ENCODE results near the gene OSBPL3. TPM values are rescaled to one million over a fixed set of nuclear protein-coding genes. Genes with fewer than 3 reads are reported as not detected.
"Not testable (repeated sequence)": the region's sequence is repeated elsewhere in the genome, so short reads cannot be mapped to it uniquely, and the experiment has no call there.

Gene OSBPL3
- total and polyA plus RNA-seq, 2 experiments from 2014 or later = 21.8 to 25.8 TPM

- Histone ChIP-seq H3K4me2 (ENCODE audit: unreplicated experiment) (no peak overlapping the region), H3K27ac (no peak overlapping the region), H3K9me3 (ENCODE audit: low read depth) (no peaks in the 10 kb centered on the region), H2AFZ (no peak overlapping the region), H3K9me2 (ENCODE audit: insufficient read depth) (no peaks in the 10 kb centered on the region), H3K27me3 (replicated peaks; ENCODE audit: insufficient read depth) (no peaks in the 10 kb centered on the region), H3K79me2 (ENCODE audit: insufficient read depth) (peaks cover 95% of the 10 kb centered on the region), H3F3A (ENCODE audit: insufficient read depth) (peaks cover 34% of the 10 kb centered on the region), H3K4me3 (no peak overlapping the region), H3K36me3 (ENCODE audit: low read depth) (no peaks in the 10 kb centered on the region), H3K9ac (no peak overlapping the region), H4K20me1 (ENCODE audit: insufficient read depth) (0 out of 2 replicates have a peak, but pooled peaks cover 5% of the 10 kb centered on the region), H3K4me1 (ENCODE audit: insufficient read depth) (peaks cover 43% of the 10 kb centered on the region)
- TF ChIP-seq EZH2 (IDR thresholded peaks at IDR 0.05; ENCODE audit: insufficient read depth, poor library complexity, severe bottlenecking) = no peak
- TF ChIP-seq EZH2phosphoT487 (IDR thresholded peaks at IDR 0.05; ENCODE audit: insufficient read depth, low read depth) = no peak
- 85 to 88% methylated on average over 4 of the region's 4 CpGs for WGBS, 2 experiments (ENCODE audit: low coverage in 1 of 2, low lambda C conversion rate in 2 of 2, missing lambda C conversion rate in 2 of 2)
- no peak for DNase-seq
- in situ Hi-C loops (cut with MboI) = no loop called here
These were observed 71.3 kb downstream of the OSBPL3 start for GRCh38 chr7:24908727-24909126.

GRCh38 chr7:24908166-24908565 is 71.8 kb downstream of the OSBPL3 start:
- Histone ChIP-seq H3K4me3 (peak overlapping the region; percentile 29), H2AFZ (no peak overlapping the region), H3K9ac (no peak overlapping the region), H3K9me2 (ENCODE audit: insufficient read depth) (no peaks in the 10 kb centered on the region), H3F3A (ENCODE audit: insufficient read depth) (peaks cover 34% of the 10 kb centered on the region), H3K4me2 (ENCODE audit: unreplicated experiment) (peak overlapping the region; percentile 49), H3K36me3 (ENCODE audit: low read depth) (no peaks in the 10 kb centered on the region), H3K27ac (no peak overlapping the region), H3K9me3 (ENCODE audit: low read depth) (no peaks in the 10 kb centered on the region), H3K4me1 (ENCODE audit: insufficient read depth) (peaks cover 43% of the 10 kb centered on the region), H3K27me3 (replicated peaks; ENCODE audit: insufficient read depth) (no peaks in the 10 kb centered on the region), H4K20me1 (ENCODE audit: insufficient read depth) (0 out of 2 replicates have a peak, but pooled peaks cover 2% of the 10 kb centered on the region), H3K79me2 (ENCODE audit: insufficient read depth) (peaks cover 95% of the 10 kb centered on the region)
- TF ChIP-seq EZH2phosphoT487 (IDR thresholded peaks at IDR 0.05; ENCODE audit: insufficient read depth, low read depth) (no peak), EZH2 (IDR thresholded peaks at IDR 0.05; ENCODE audit: insufficient read depth, poor library complexity, severe bottlenecking) (no peak)
- in situ Hi-C loops (cut with MboI) = no loop called here
- WGBS, 2 experiments (ENCODE audit: low coverage in 1 of 2, low lambda C conversion rate in 2 of 2, missing lambda C conversion rate in 2 of 2) = 96 to 98% methylated on average over 3 of the region's 3 CpGs
- DNase-seq = no peak

DNA sequence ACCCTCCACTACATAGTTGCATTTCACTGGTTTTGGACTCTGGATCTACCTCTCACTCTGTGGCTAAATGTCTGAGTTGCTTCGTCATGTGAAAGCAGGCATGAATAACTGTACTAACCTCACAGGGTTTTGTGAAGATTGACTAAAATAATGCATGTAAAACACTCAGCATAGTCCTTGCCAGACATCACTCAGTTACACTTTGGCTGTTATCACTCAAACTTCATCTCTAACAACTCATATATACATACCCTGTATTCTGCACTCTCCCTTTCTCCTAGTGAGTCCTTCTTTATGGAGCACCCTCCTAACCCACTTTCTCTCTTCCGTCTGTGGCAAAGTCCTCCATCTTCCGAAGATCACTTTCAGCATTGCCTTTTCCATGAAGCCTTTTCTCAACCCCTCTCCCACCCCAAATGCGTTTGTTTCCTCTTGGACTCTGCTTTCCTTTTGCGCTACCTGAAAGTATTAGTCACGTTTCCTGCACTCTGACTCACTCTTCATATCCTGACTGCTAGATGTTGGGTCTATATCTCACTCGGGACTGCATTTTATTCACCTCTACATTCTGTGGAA is 72.6 kb downstream of the OSBPL3 start:
- Histone ChIP-seq H3K4me3 (peak overlapping the region; percentile 29), H3K4me1 (ENCODE audit: insufficient read depth) (peaks cover 43% of the 10 kb centered on the region), H3K36me3 (ENCODE audit: low read depth) (no peaks in the 10 kb centered on the region), H3K27ac (no peak overlapping the region), H3K9me2 (ENCODE audit: insufficient read depth) (no peaks in the 10 kb centered on the region), H3F3A (ENCODE audit: insufficient read depth) (peaks cover 34% of the 10 kb centered on the region), H3K9me3 (ENCODE audit: low read depth) (no peaks in the 10 kb centered on the region), H3K9ac (no peak overlapping the region), H3K27me3 (replicated peaks; ENCODE audit: insufficient read depth) (no peaks in the 10 kb centered on the region), H4K20me1 (ENCODE audit: insufficient read depth) (no peaks in the 10 kb centered on the region), H3K4me2 (ENCODE audit: unreplicated experiment) (peak overlapping the region; percentile 49), H3K79me2 (ENCODE audit: insufficient read depth) (peaks cover 95% of the 10 kb centered on the region), H2AFZ (no peak overlapping the region)
- in situ Hi-C loops (cut with MboI) = no loop called here
- no peak for TF ChIP-seq EZH2 (IDR thresholded peaks at IDR 0.05; ENCODE audit: insufficient read depth, poor library complexity, severe bottlenecking)
- TF ChIP-seq EZH2phosphoT487 (IDR thresholded peaks at IDR 0.05; ENCODE audit: insufficient read depth, low read depth) = no peak
- 49 to 53% methylated on average over 7 of the region's 7 CpGs for WGBS, 2 experiments (ENCODE audit: low coverage in 1 of 2, low lambda C conversion rate in 2 of 2, missing lambda C conversion rate in 2 of 2)
- peak; percentile 63 for DNase-seq

DNA sequence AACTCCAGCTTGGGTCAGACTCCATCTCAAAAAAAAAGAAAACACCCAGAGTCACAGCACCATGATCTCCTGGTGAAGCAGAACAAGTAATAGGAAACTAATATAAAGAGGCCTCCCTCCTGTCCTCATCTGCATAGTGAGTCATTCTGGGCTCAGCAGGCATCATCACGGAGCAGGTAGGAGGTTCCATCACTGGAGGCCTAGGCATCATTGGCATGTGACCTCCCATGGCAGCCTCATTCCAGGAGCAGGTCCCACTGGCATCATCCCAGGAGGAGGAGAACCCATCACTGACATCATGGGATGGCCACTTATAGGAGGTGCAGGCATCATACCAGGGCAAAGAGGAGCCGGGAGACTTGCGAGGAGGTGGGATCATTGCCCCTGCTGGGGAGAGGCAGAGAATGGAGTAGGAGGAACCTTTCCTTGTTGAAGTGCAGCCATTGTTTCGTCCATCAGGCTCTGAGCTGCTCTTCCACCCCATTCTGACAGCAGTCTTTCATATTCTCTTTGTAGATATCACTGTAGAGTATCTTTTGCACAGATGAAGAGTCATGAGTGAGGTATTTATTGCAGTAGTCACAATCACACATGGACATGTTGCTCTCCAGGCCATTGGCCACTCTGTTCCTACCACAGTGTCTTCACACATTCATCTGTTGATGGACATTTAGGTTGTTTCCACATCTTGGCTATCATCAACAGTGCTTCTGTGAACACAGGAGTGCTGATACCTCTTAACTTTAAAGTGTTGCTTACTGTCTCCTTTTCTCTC is 73.8 kb downstream of the OSBPL3 start:
- in situ Hi-C loops (cut with MboI) = no loop called here
- Histone ChIP-seq H3K4me3 (no peak overlapping the region), H4K20me1 (ENCODE audit: insufficient read depth) (no peaks in the 10 kb centered on the region), H3K4me1 (ENCODE audit: insufficient read depth) (peaks cover 43% of the 10 kb centered on the region), H3K36me3 (ENCODE audit: low read depth) (no peaks in the 10 kb centered on the region), H2AFZ (no peak overlapping the region), H3F3A (ENCODE audit: insufficient read depth) (peaks cover 39% of the 10 kb centered on the region), H3K79me2 (ENCODE audit: insufficient read depth) (peaks cover 95% of the 10 kb centered on the region), H3K4me2 (ENCODE audit: unreplicated experiment) (no peak overlapping the region), H3K27ac (no peak overlapping the region), H3K9me2 (ENCODE audit: insufficient read depth) (no peaks in the 10 kb centered on the region), H3K9me3 (ENCODE audit: low read depth) (no peaks in the 10 kb centered on the region), H3K9ac (no peak overlapping the region), H3K27me3 (replicated peaks; ENCODE audit: insufficient read depth) (no peaks in the 10 kb centered on the region)
- DNase-seq = peak; percentile 46
- 82 to 83% methylated on average over 4 of the region's 4 CpGs for WGBS, 2 experiments (ENCODE audit: low coverage in 1 of 2, low lambda C conversion rate in 2 of 2, missing lambda C conversion rate in 2 of 2)
- no peak for TF ChIP-seq EZH2 (IDR thresholded peaks at IDR 0.05; ENCODE audit: insufficient read depth, poor library complexity, severe bottlenecking)
- no peak for TF ChIP-seq EZH2phosphoT487 (IDR thresholded peaks at IDR 0.05; ENCODE audit: insufficient read depth, low read depth)

- H4K20me1 ChIP-seq (ENCODE audit: insufficient read depth); in situ Hi-C loops (cut with MboI); H3K27ac ChIP-seq; H3K27me3 ChIP-seq (replicated peaks; ENCODE audit: insufficient read depth); H3K9me3 ChIP-seq (ENCODE audit: low read depth); H3K4me2 ChIP-seq (ENCODE audit: unreplicated experiment); H3K9me2 ChIP-seq (ENCODE audit: insufficient read depth); H3K9ac ChIP-seq; H2AFZ ChIP-seq; H3K4me3 ChIP-seq; DNase-seq; H3K36me3 ChIP-seq (ENCODE audit: low read depth): not testable (repeated sequence)
- WGBS, 2 experiments (ENCODE audit: low coverage in 1 of 2, low lambda C conversion rate in 2 of 2, missing lambda C conversion rate in 2 of 2) = 98 to 100% methylated on average over 4 of the region's 4 CpGs
- H3K4me1 ChIP-seq (ENCODE audit: insufficient read depth) = peaks cover 44% of the 10 kb centered on the region
- peaks cover 95% of the 10 kb centered on the region for H3K79me2 ChIP-seq (ENCODE audit: insufficient read depth)
- peaks cover 44% of the 10 kb centered on the region for H3F3A ChIP-seq (ENCODE audit: insufficient read depth)
These were observed 76.0 kb downstream of the OSBPL3 start for GRCh38 chr7:24903992-24904391.

Data from GM23248 (cell line).